ENCODE measurements around the gene SGCD. TPM values are rescaled to one million over a fixed set of nuclear protein-coding genes. Genes with fewer than 3 reads are reported as not detected.

SGCD gene
- total and polyA plus RNA-seq, 12 donors: 1.0 to 30.4 (median 9.4) TPM

DNA sequence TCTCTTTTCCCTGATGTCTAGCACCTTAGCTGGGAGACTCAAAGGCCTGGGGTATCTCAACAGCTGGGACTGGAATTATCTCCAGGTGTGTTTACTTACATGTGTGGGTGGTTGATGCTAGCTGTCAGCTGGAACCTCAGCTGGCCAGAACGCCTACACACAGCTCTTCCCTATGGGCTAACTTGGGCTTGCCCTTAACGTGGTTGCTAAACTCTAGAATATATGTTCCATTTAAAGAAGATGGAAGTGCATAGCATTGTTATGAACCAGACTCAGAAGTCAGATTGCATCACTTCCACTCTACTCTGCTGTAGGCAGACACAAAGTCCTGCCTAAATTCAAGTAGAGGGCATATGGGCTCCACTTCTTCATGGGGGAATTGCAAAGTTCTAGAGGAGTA is 29.3 kb downstream of the SGCD start:
- 77 to 88% (median 84%) methylated on average over 2 of the region's 2 CpGs for WGBS, 4 donors
- H3K4me3 ChIP-seq: no peak overlapping the region

DNA sequence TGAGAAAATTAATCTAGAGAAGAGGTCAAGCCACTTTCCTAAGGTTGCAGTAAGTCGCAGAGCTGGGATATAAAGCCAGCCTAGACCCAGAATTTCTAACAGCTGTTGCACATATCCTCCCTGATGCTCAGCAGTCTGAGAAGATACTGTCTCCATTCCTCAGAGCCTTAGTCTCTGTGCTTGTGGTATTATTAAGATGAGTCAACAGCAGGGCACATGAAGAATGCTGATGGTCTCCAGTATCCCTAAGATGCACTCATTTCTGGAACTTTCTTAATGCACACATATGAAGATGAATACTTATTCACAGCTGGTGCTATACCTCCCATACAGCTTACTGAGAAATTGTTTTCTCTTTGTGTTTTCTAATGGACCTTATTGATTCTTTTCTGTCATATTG is 32.5 kb downstream of the SGCD start:
- DNase-seq: no peak
- WGBS, 4 donors: 82 to 93% (median 86%) methylated on average over 1 of the region's 1 CpG
- H3K4me1 ChIP-seq (replicated peaks in 1 of 2): no peaks in the 10 kb centered on the region
- no peaks in the 10 kb centered on the region for H3K27me3 ChIP-seq
- no peaks in the 10 kb centered on the region for H3K9me3 ChIP-seq (replicated peaks in 1 of 3)
- no peak overlapping the region for H3K27ac ChIP-seq
- no peak overlapping the region for H3K4me3 ChIP-seq
- TF ChIP-seq, protein P1, sequence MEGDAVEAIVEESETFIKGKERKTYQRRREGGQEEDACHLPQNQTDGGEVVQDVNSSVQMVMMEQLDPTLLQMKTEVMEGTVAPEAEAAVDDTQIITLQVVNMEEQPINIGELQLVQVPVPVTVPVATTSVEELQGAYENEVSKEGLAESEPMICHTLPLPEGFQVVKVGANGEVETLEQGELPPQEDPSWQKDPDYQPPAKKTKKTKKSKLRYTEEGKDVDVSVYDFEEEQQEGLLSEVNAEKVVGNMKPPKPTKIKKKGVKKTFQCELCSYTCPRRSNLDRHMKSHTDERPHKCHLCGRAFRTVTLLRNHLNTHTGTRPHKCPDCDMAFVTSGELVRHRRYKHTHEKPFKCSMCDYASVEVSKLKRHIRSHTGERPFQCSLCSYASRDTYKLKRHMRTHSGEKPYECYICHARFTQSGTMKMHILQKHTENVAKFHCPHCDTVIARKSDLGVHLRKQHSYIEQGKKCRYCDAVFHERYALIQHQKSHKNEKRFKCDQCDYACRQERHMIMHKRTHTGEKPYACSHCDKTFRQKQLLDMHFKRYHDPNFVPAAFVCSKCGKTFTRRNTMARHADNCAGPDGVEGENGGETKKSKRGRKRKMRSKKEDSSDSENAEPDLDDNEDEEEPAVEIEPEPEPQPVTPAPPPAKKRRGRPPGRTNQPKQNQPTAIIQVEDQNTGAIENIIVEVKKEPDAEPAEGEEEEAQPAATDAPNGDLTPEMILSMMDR (IDR thresholded peaks at IDR 0.05): no peak
- TF ChIP-seq POLR2A (IDR thresholded peaks at IDR 0.05): no peak
- H3K36me3 ChIP-seq (replicated peaks in 1 of 2): no peaks in the 10 kb centered on the region
- intact Hi-C loops (cut with DNase I): no loop called here

More for the DNA sequence above, 29.3 kb downstream of the SGCD start:
- no peaks in the 10 kb centered on the region for H3K9me3 ChIP-seq (replicated peaks in 1 of 3)
- intact Hi-C loops (cut with DNase I): no loop called here
- DNase-seq: no peak
- H3K27ac ChIP-seq: no peak overlapping the region
- no peaks in the 10 kb centered on the region for H3K4me1 ChIP-seq (replicated peaks in 1 of 2)
- H3K27me3 ChIP-seq: no peaks in the 10 kb centered on the region
- H3K36me3 ChIP-seq (replicated peaks in 1 of 2): no peaks in the 10 kb centered on the region
- TF ChIP-seq POLR2A (IDR thresholded peaks at IDR 0.05): no peak
- TF ChIP-seq, protein P1 (IDR thresholded peaks at IDR 0.05): no peak

DNA sequence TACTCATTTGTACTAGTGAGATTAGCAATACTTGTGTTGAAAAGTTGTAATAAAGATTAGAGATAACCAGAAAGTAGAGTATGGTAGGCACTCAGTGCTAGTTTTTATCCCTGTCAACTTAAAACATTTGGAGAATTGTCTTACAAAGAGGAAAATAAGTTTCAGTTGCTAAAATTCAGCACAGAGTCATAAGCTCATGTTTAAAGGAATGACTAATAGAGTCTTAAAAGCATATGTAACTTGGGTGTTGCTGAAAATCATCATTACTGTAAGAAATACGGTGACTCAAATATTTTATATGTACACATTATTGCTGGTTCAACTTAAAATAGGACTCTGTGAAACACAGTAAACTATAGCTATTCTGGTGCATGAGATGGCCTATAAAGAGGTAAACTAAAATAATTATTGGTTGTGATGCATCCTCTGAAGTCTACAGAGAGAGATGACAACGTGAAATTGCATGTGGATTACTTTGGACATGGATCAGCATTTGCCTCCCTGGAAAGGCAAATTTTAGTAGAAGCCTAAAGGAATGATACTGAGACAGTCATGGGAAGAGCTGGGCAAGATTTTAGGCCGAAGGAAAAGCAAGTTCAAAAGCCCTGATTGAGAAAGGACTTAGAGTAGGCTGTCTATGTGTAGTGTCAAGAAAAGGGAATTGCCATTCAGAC is 34.6 kb downstream of the SGCD start:
- Histone ChIP-seq H3K4me1 (replicated peaks in 1 of 2) (no peaks in the 10 kb centered on the region), H3K4me3 (no peak overlapping the region), H3K27ac (no peak overlapping the region), H3K27me3 (no peaks in the 10 kb centered on the region), H3K9me3 (replicated peaks in 1 of 3) (no peaks in the 10 kb centered on the region), H3K36me3 (replicated peaks in 1 of 2) (no peaks in the 10 kb centered on the region)
- WGBS, 4 donors: 83 to 90% (median 87%) methylated on average over 3 of the region's 3 CpGs
- no peak for DNase-seq
- intact Hi-C loops (cut with DNase I): no loop called here
- TF ChIP-seq, protein P1 (IDR thresholded peaks at IDR 0.05): no peak
- no peak for TF ChIP-seq POLR2A (IDR thresholded peaks at IDR 0.05)

DNA sequence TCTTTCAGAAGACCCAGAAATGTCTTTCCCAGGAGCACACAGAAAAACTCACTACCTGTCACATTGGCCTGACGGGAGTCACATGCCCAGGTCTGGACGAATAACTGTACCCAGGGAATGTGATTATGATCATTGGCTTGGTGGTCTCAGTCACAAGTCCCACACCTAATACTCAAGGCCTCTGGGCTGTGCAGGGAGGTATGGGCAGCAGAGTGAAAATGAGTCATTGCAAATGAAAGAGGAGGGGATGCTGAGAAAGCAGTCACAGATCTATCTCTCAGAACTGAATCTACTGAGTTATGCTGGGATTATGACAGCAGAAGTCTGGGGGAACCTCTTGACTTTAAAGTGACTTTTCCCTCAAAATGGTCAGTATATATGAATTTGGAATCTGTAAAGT is 36.9 kb downstream of the SGCD start:
- intact Hi-C loops (cut with DNase I): no loop called here
- Histone ChIP-seq H3K36me3 (replicated peaks in 1 of 2) (no peaks in the 10 kb centered on the region), H3K4me1 (replicated peaks in 1 of 2) (no peaks in the 10 kb centered on the region), H3K9me3 (replicated peaks in 1 of 3) (no peaks in the 10 kb centered on the region), H3K27me3 (no peaks in the 10 kb centered on the region), H3K27ac (no peak overlapping the region), H3K4me3 (no peak overlapping the region)
- TF ChIP-seq POLR2A (IDR thresholded peaks at IDR 0.05): no peak
- TF ChIP-seq, protein P1 (IDR thresholded peaks at IDR 0.05): no peak
- no peak for DNase-seq
- 85 to 89% (median 87%) methylated on average over 2 of the region's 2 CpGs for WGBS, 4 donors
